GM23248 (cell line): ENCODE results near the gene OR5H14. TPM values are rescaled to one million over a fixed set of nuclear protein-coding genes. Genes with fewer than 3 reads are reported as not detected.
"Not testable (repeated sequence)": the region's sequence is repeated elsewhere in the genome, so short reads cannot be mapped to it uniquely, and the experiment has no call there.

Experiments
- DNase-seq: peaks from one replicate; pipeline ENCODE4 v3.0.0-alpha.2; 2015
- H2AFZ ChIP-seq: fragments of 200-600 bp; sonication (generic); 2 replicates; pipeline ENCODE4 v1.6.1; 2016; ENCODE audit warnings: antibody characterized with exemption
- H3F3A ChIP-seq: fragments of 200-600 bp; sonication (generic); 2 replicates; pipeline ENCODE4 v1.6.1; 2016; ENCODE audit warnings: mild to moderate bottlenecking, antibody characterized with exemption, mixed run types; ENCODE audit not compliant: insufficient read depth
- H3K27ac ChIP-seq: fragments of 200-600 bp; sonication (generic); 2 replicates; pipeline ENCODE4 v1.5.1; 2016; ENCODE audit warnings: mild to moderate bottlenecking
- H3K27me3 ChIP-seq: fragments of 200-600 bp; sonication (generic); replicated peaks from 2 replicates; pipeline ENCODE4 v1.6.1; 2016; ENCODE audit warnings: mild to moderate bottlenecking; ENCODE audit not compliant: insufficient read depth
- H3K36me3 ChIP-seq: fragments of 200-600 bp; sonication (generic); 2 replicates; pipeline ENCODE4 v1.6.1; 2016; ENCODE audit warnings: low read depth, mild to moderate bottlenecking
- H3K4me1 ChIP-seq: fragments of 200-600 bp; sonication (generic); 2 replicates; pipeline ENCODE4 v1.6.1; 2016; ENCODE audit warnings: mild to moderate bottlenecking; ENCODE audit not compliant: insufficient read depth
- H3K4me2 ChIP-seq: fragments of 200-600 bp; sonication (generic); one replicate; pipeline ENCODE4 v1.6.1; 2016; ENCODE audit warnings: mild to moderate bottlenecking; ENCODE audit not compliant: unreplicated experiment
- H3K4me3 ChIP-seq: fragments of 200-600 bp; sonication (generic); 2 replicates; pipeline ENCODE4 v1.5.1; 2016; ENCODE audit warnings: mild to moderate bottlenecking
- H3K79me2 ChIP-seq: fragments of 200-600 bp; sonication (generic); 2 replicates; pipeline ENCODE4 v1.6.1; 2016; ENCODE audit warnings: mild to moderate bottlenecking; ENCODE audit not compliant: insufficient read depth
- H3K9ac ChIP-seq: fragments of 200-600 bp; sonication (generic); 2 replicates; pipeline ENCODE4 v1.6.1; 2016; ENCODE audit warnings: mild to moderate bottlenecking
- H3K9me2 ChIP-seq: fragments of 200-600 bp; sonication (generic); 2 replicates; pipeline ENCODE4 v1.6.1; 2016; ENCODE audit warnings: mixed run types, mild to moderate bottlenecking, moderate library complexity; ENCODE audit not compliant: insufficient read depth
- H3K9me3 ChIP-seq: fragments of 200-600 bp; sonication (generic); one replicate; pipeline ENCODE4 v1.6.1; 2017; ENCODE audit warnings: low read depth
- H4K20me1 ChIP-seq: fragments of 200-600 bp; sonication (generic); 2 replicates; pipeline ENCODE4 v1.6.0; 2016; ENCODE audit not compliant: insufficient read depth
- EZH2 ChIP-seq: fragments of 200-600 bp; sonication (generic); IDR thresholded peaks from 2 replicates; pipeline ENCODE4 v1.6.1; 2018; ENCODE audit warnings: antibody characterized with exemption, mild to moderate bottlenecking; ENCODE audit not compliant: insufficient read depth, poor library complexity, severe bottlenecking
- EZH2phosphoT487 ChIP-seq: fragments of 200-600 bp; sonication (generic); IDR thresholded peaks from 2 replicates; pipeline ENCODE4 v1.6.1; 2018; ENCODE audit warnings: antibody characterized with exemption, moderate library complexity, mild to moderate bottlenecking, low read depth; ENCODE audit not compliant: insufficient read depth
- WGBS, 2 experiments: methylation state at CpG; one replicate each; pipeline ENCODE4 v1.1.6; 2015 to 2017; ENCODE audit warnings: low lambda C conversion rate in 2 of 2, low coverage in 1 of 2; ENCODE audit errors: missing lambda C conversion rate in 2 of 2; 5-methylcytosine and 5-hydroxymethylcytosine counted together
- in situ Hi-C: fragments of 300-500 bp; cut with MboI; formaldehyde crosslinking; loops from 2 replicates; pipeline ENCODE4 v1.15.0; 2020
- polyA plus RNA-seq: library from polyadenylated mRNA; unstranded; fragments of >200 nt; fragmentation: Nextera tagmentation; extraction: Ambion mirVana; gene quantifications from 2 replicates; pipeline ENCODE4 v1.2.1, GENCODE V29; 2016
- total RNA-seq: library from RNA; depleted of rRNA; stranded (reverse); fragments of >200 nt; shearing (Covaris generic); gene quantifications from 2 replicates; pipeline ENCODE4 v1.2.3, GENCODE V29; 2014

The OR5H14 gene
- total and polyA plus RNA-seq, 2 experiments from 2014 or later: not detected

- H3K79me2 ChIP-seq: no peaks in the 10 kb centered on the region
- H3K9me3 ChIP-seq: no peaks in the 10 kb centered on the region
- DNase-seq: no peak
- no peaks in the 10 kb centered on the region for H3K36me3 ChIP-seq
- H3K27ac ChIP-seq: no peak overlapping the region
- no peaks in the 10 kb centered on the region for H4K20me1 ChIP-seq
- no peak overlapping the region for H3K9ac ChIP-seq
- TF ChIP-seq EZH2 (no peak), EZH2phosphoT487 (no peak)
- H3K4me2 ChIP-seq: no peak overlapping the region
- in situ Hi-C loops: no loop called here
- no peaks in the 10 kb centered on the region for H3F3A ChIP-seq
- no peaks in the 10 kb centered on the region for H3K27me3 ChIP-seq
- no peak overlapping the region for H3K4me3 ChIP-seq
- H3K9me2 ChIP-seq: no peaks in the 10 kb centered on the region
- no peaks in the 10 kb centered on the region for H3K4me1 ChIP-seq
- H2AFZ ChIP-seq: no peak overlapping the region
Observed at GRCh38 chr3:98140531-98140930, 6.7 kb upstream of the OR5H14 start.

- Histone ChIP-seq H2AFZ (no peak overlapping the region), H3K9me2 (no peaks in the 10 kb centered on the region), H3K79me2 (no peaks in the 10 kb centered on the region), H3K27ac (no peak overlapping the region), H4K20me1 (no peaks in the 10 kb centered on the region), H3K9me3 (no peaks in the 10 kb centered on the region), H3K4me3 (no peak overlapping the region), H3K4me2 (no peak overlapping the region), H3K4me1 (no peaks in the 10 kb centered on the region), H3K36me3 (no peaks in the 10 kb centered on the region), H3K9ac (no peak overlapping the region), H3F3A (no peaks in the 10 kb centered on the region), H3K27me3 (no peaks in the 10 kb centered on the region)
- in situ Hi-C loops: no loop called here
- no peak for DNase-seq
- whole genome bisulfite sequencing, 2 experiments: 9 to 20% methylated on average over 3 of the region's 3 CpGs
- TF ChIP-seq EZH2phosphoT487 (no peak), EZH2 (no peak)
Observed at GRCh38 chr3:98148751-98149150, 1.5 kb downstream of the OR5H14 start.

- H3K79me2 ChIP-seq, H3K9me2 ChIP-seq, H3K4me2 ChIP-seq, H3K4me3 ChIP-seq, H3K4me1 ChIP-seq, in situ Hi-C loops, H3K36me3 ChIP-seq, H3K27ac ChIP-seq, H3K9me3 ChIP-seq, DNase-seq, H3F3A ChIP-seq, H4K20me1 ChIP-seq, H2AFZ ChIP-seq, H3K9ac ChIP-seq, H3K27me3 ChIP-seq: not testable (repeated sequence)
- WGBS, 2 experiments: 20 to 30% methylated on average over 4 of the region's 4 CpGs
Observed at GRCh38 chr3:98149456-98149855, 2.2 kb downstream of the OR5H14 start.

GRCh38 chr3:98151241-98151640, 4.0 kb downstream of the OR5H14 start:
- in situ Hi-C loops: no loop called here
- 23 to 25% methylated on average over 5 of the region's 5 CpGs for WGBS, 2 experiments
- no peaks in the 10 kb centered on the region for H3K9me3 ChIP-seq
- DNase-seq: no peak
- H4K20me1 ChIP-seq: no peaks in the 10 kb centered on the region
- H3K9me2 ChIP-seq: no peaks in the 10 kb centered on the region
- H3K79me2 ChIP-seq: no peaks in the 10 kb centered on the region
- TF ChIP-seq EZH2 (no peak), EZH2phosphoT487 (no peak)
- H3F3A ChIP-seq: no peaks in the 10 kb centered on the region
- no peak overlapping the region for H3K27ac ChIP-seq
- no peak overlapping the region for H3K9ac ChIP-seq
- H3K4me2 ChIP-seq: no peak overlapping the region
- no peaks in the 10 kb centered on the region for H3K36me3 ChIP-seq
- H3K27me3 ChIP-seq: no peaks in the 10 kb centered on the region
- H2AFZ ChIP-seq: no peak overlapping the region
- no peak overlapping the region for H3K4me3 ChIP-seq
- no peaks in the 10 kb centered on the region for H3K4me1 ChIP-seq

- no peaks in the 10 kb centered on the region for H3F3A ChIP-seq
- no peak within 1 kb of the TSS for H3K4me3 ChIP-seq
- DNase-seq: no peak
- no peaks in the 10 kb centered on the region for H3K9me3 ChIP-seq
- no peaks in the 10 kb centered on the region for H3K79me2 ChIP-seq
- no peak within 1 kb of the TSS for H3K27ac ChIP-seq
- no peak within 1 kb of the TSS for H2AFZ ChIP-seq
- no peaks in the 10 kb centered on the region for H3K27me3 ChIP-seq
- H3K9ac ChIP-seq: no peak within 1 kb of the TSS
- in situ Hi-C loops: no loop called here
- no peak within 1 kb of the TSS for H3K4me2 ChIP-seq
- H4K20me1 ChIP-seq: no peaks in the 10 kb centered on the region
- no peaks in the 10 kb centered on the region for H3K36me3 ChIP-seq
- TF ChIP-seq EZH2 (no peak), EZH2phosphoT487 (no peak)
- WGBS, 2 experiments: 28 to 33% methylated on average over 3 of the region's 3 CpGs
- no peaks in the 10 kb centered on the region for H3K9me2 ChIP-seq
- H3K4me1 ChIP-seq: no peaks in the 10 kb centered on the region
Observed at GRCh38 chr3:98166396-98166795, 19.1 kb downstream of the OR5H14 start, which contains the start of gene OR5H15. Gene OR5H15 (plus strand): TSS chr3:98166696. CDS start chr3:98168700, 2,004 bp downstream.
